Medulla oblongata (tissue), 1 donor: Measurements from ENCODE around the gene WWOX.

Source experiments
- DNase-seq: peaks from one replicate; pipeline ENCODE4 v3.0.0-alpha.2; 2015; ENCODE audit errors: extremely low spot score

Gene WWOX

GRCh38 chr16:78608305-78608776, 508.9 kb downstream of the WWOX start:
- DNase-seq = peak; percentile 12

GRCh38 chr16:78609402-78610274, 510.2 kb downstream of the WWOX start:
- no peak for DNase-seq

GRCh38 chr16:78611318-78611717, 511.9 kb downstream of the WWOX start:
- no peak for DNase-seq

- DNase-seq = no peak
Observed at GRCh38 chr16:78619811-78620210, 520.4 kb downstream of the WWOX start.

- DNase-seq = no peak
Observed at GRCh38 chr16:78620291-78620690, 520.8 kb downstream of the WWOX start.

- no peak for DNase-seq
Observed at GRCh38 chr16:78623796-78624195, 524.3 kb downstream of the WWOX start.

- no peak for DNase-seq
Observed at GRCh38 chr16:78624366-78624765, 524.9 kb downstream of the WWOX start.

GRCh38 chr16:78628461-78629045, 529.1 kb downstream of the WWOX start:
- DNase-seq = no peak

- no peak for DNase-seq
Observed at GRCh38 chr16:78629173-78629572, 529.7 kb downstream of the WWOX start.

GRCh38 chr16:78630102-78630501, 530.6 kb downstream of the WWOX start:
- DNase-seq = no peak

GRCh38 chr16:78633551-78633950, 534.1 kb downstream of the WWOX start:
- DNase-seq = no peak

GRCh38 chr16:78635807-78636206, 536.4 kb downstream of the WWOX start:
- no peak for DNase-seq

- DNase-seq = no peak
Observed at GRCh38 chr16:78638371-78638770, 538.9 kb downstream of the WWOX start.

GRCh38 chr16:78639775-78640174, 540.3 kb downstream of the WWOX start:
- DNase-seq = no peak

- DNase-seq = no peak
Observed at GRCh38 chr16:78640886-78641285, 541.4 kb downstream of the WWOX start.

- DNase-seq = no peak
Observed at GRCh38 chr16:78641433-78641832, 542.0 kb downstream of the WWOX start.

GRCh38 chr16:78642621-78643285, 543.3 kb downstream of the WWOX start:
- no peak for DNase-seq

GRCh38 chr16:78645657-78646056, 546.2 kb downstream of the WWOX start:
- no peak for DNase-seq

GRCh38 chr16:78647019-78647418, 547.6 kb downstream of the WWOX start:
- DNase-seq = no peak

GRCh38 chr16:78647491-78647890, 548.0 kb downstream of the WWOX start:
- DNase-seq = no peak

- peak; percentile 11 for DNase-seq
Observed at GRCh38 chr16:78648517-78648916, 549.1 kb downstream of the WWOX start.

- no peak for DNase-seq
Observed at GRCh38 chr16:78650339-78651074, 551.1 kb downstream of the WWOX start.
